GM18498 (cell line): ENCODE measurements around the gene TRMT6.

Source experiments
- ATAC-seq: cut with Tn5 transposase; IDR thresholded peaks from one replicate; pipeline ENCODE4 v1.9.1; 2021; ENCODE audit warnings: mild to moderate bottlenecking, moderate library complexity; ENCODE audit not compliant: unreplicated experiment

The TRMT6 gene

GRCh38 chr20:5950271-5951031 lies at the start of gene TRMT6, which contains the start of gene MCM8:
TSS of gene TRMT6 (minus strand) at chr20:5950533. CDS start at chr20:5950405, 128 bp downstream.
TSS of gene MCM8 (plus strand) at chr20:5950652. CDS start at chr20:5952016, 1,364 bp downstream.
- peak; percentile 98 for ATAC-seq

- ATAC-seq: no peak
Measured at GRCh38 chr20:5999783-6000182, 49.5 kb upstream of the TRMT6 start.

GRCh38 chr20:5996765-5997164 lies 46.4 kb upstream of the TRMT6 start:
- ATAC-seq: peak; percentile 98

GRCh38 chr20:5991623-5992441 lies 41.5 kb upstream of the TRMT6 start:
- ATAC-seq: no peak

GRCh38 chr20:5990946-5991345 lies 40.6 kb upstream of the TRMT6 start:
- no peak for ATAC-seq

- ATAC-seq: no peak
Measured at GRCh38 chr20:5989539-5989938, 39.2 kb upstream of the TRMT6 start.

GRCh38 chr20:5987383-5987782 lies 37.0 kb upstream of the TRMT6 start:
- ATAC-seq: no peak

- no peak for ATAC-seq
Measured at GRCh38 chr20:5980720-5981538, 30.6 kb upstream of the TRMT6 start.

- ATAC-seq: no peak
Measured at GRCh38 chr20:5979801-5980200, 29.5 kb upstream of the TRMT6 start.

GRCh38 chr20:5977975-5978374 lies 27.6 kb upstream of the TRMT6 start:
- ATAC-seq: no peak

- no peak for ATAC-seq
Measured at GRCh38 chr20:5977223-5977622, 26.9 kb upstream of the TRMT6 start.

- no peak for ATAC-seq
Measured at GRCh38 chr20:5975778-5976177, 25.4 kb upstream of the TRMT6 start.

GRCh38 chr20:5974531-5974930 lies 24.2 kb upstream of the TRMT6 start:
- ATAC-seq: no peak

GRCh38 chr20:5973971-5974370 lies 23.6 kb upstream of the TRMT6 start:
- no peak for ATAC-seq

- no peak for ATAC-seq
Measured at GRCh38 chr20:5973172-5973571, 22.8 kb upstream of the TRMT6 start.

GRCh38 chr20:5971203-5971602 lies 20.9 kb upstream of the TRMT6 start:
- ATAC-seq: no peak

GRCh38 chr20:5970381-5970780 lies 20.0 kb upstream of the TRMT6 start:
- no peak for ATAC-seq

GRCh38 chr20:5969940-5970339 lies 19.6 kb upstream of the TRMT6 start:
- ATAC-seq: no peak

- no peak for ATAC-seq
Measured at GRCh38 chr20:5969348-5969935, 19.1 kb upstream of the TRMT6 start.

- no peak for ATAC-seq
Measured at GRCh38 chr20:5968462-5968861, 18.1 kb upstream of the TRMT6 start.

GRCh38 chr20:5967469-5967868 lies 17.1 kb upstream of the TRMT6 start:
- no peak for ATAC-seq
